HCT116 (cell line): ENCODE results near the gene SPACA6. TPM values are rescaled to one million over a fixed set of nuclear protein-coding genes. Genes with fewer than 3 reads are reported as not detected.

Source experiments
- ATAC-seq: fragments of 200-7000 bp; cut with Tn5 transposase; 2 replicates; pipeline ENCODE4 v1.9.1; 2020; ENCODE audit warnings: mild to moderate bottlenecking, moderate library complexity
- BruUV-seq: library from RNA; stranded (reverse); fragments of 400-500 nt; replicated peaks from 2 replicates; lab custom pipeline; 2021; lab: Mats Ljungman, UMichigan
- CTCF ChIA-PET: fragments of 300-600 bp; sonication (Branson Sonifier 250); formaldehyde crosslinking; loops from one replicate; lab custom pipeline; 2021; ENCODE audit warnings: antibody characterized with exemption; lab: Charles Lee
- POLR2A ChIA-PET: fragments of 300-600, 350-600 bp; sonication (Branson Sonifier 250); formaldehyde crosslinking; loops from one replicate; lab custom pipeline; 2021; ENCODE audit warnings: antibody characterized with exemption; lab: Charles Lee
- RAD21 ChIA-PET, 2 experiments: fragments of 300-600 bp; sonication (Branson Sonifier 250); formaldehyde crosslinking; loops; one replicate each; lab custom pipeline; 2023; ENCODE audit warnings: low total read pairs in 2 of 2; ENCODE audit not compliant: uncharacterized antibody in 2 of 2, unreplicated experiment in 2 of 2, low non-redundant PET in 1 of 2; lab: Charles Lee
- DNase-seq: peaks from one replicate; pipeline ENCODE4 v3.0.0-alpha.2; 2010; ENCODE audit warnings: low read depth, low spot score
- H2AFZ ChIP-seq: fragments of 200-600 bp; shearing (Covaris generic), sonication (generic); 2 replicates; pipeline ENCODE4 v1.6.1; 2017; ENCODE audit warnings: low read depth, mixed run types, mixed read lengths, antibody characterized with exemption, low read length; ENCODE audit not compliant: poor library complexity, severe bottlenecking
- H3K27ac ChIP-seq: 2 replicates; pipeline ENCODE4 v1.5.1; 2012; ENCODE audit warnings: low read depth, low read length
- H3K27me3 ChIP-seq: fragments of 200-600 bp; sonication (generic); 2 replicates; pipeline ENCODE4 v1.6.1; 2016; ENCODE audit warnings: mixed run types, low read length, mixed read lengths; ENCODE audit not compliant: insufficient read depth
- H3K36me3 ChIP-seq, 2 experiments: fragments of 200-500 bp in 1 of 2; fragments of 200-600 bp in 1 of 2; sonication (Bioruptor generic) in 1 of 2; sonication (generic) in 1 of 2; 2 replicates each; pipeline versions ENCODE4 v1.5.1 to v1.6.1; 2014 to 2016; ENCODE audit warnings: low read length in 2 of 2, inconsistent platforms in 1 of 2, mixed read lengths in 1 of 2, mixed run types in 1 of 2; ENCODE audit not compliant: insufficient read depth in 2 of 2, control insufficient read depth in 1 of 2
- H3K4me1 ChIP-seq, 2 experiments: fragments of 200-600 bp in 1 of 2; sonication (generic) in 1 of 2; 2 replicates each; pipeline versions ENCODE4 v1.5.1 to v1.6.1; 2012 to 2017; ENCODE audit warnings: low read length in 2 of 2, inconsistent platforms in 1 of 2, mild to moderate bottlenecking in 1 of 2, mixed read lengths in 1 of 2, mixed run types in 1 of 2, moderate library complexity in 1 of 2; ENCODE audit not compliant: insufficient read depth in 2 of 2, control insufficient read depth in 1 of 2
- H3K4me2 ChIP-seq: fragments of 200-600 bp; sonication (generic); 2 replicates; pipeline ENCODE4 v1.6.1; 2017; ENCODE audit warnings: mixed run types, low read length, mixed read lengths
- H3K4me3 ChIP-seq, 2 experiments: fragments of 200-600 bp in 1 of 2; sonication (generic) in 1 of 2; replicated peaks in 1 of 2; 2 replicates each; pipeline ENCODE4 v1.5.1; 2011 to 2016; ENCODE audit warnings: low read length in 2 of 2, control low read depth in 1 of 2, low read depth in 1 of 2, mild to moderate bottlenecking in 1 of 2, mixed read lengths in 1 of 2, mixed run types in 1 of 2
- H3K79me2 ChIP-seq: fragments of 200-600 bp; sonication (generic); 2 replicates; pipeline ENCODE4 v1.6.1; 2017; ENCODE audit warnings: mild to moderate bottlenecking, mixed run types, low read length, moderate library complexity, mixed read lengths; ENCODE audit not compliant: insufficient read depth
- H3K9ac ChIP-seq: fragments of 200-600 bp; sonication (generic); 2 replicates; pipeline ENCODE4 v1.6.1; 2016; ENCODE audit warnings: low read length, mixed read lengths
- H3K9me2 ChIP-seq: fragments of 200-600 bp; sonication (generic), shearing (Covaris generic); 2 replicates; pipeline ENCODE4 v1.6.1; 2017; ENCODE audit warnings: mixed run types, mild to moderate bottlenecking, moderate library complexity; ENCODE audit not compliant: insufficient read depth
- H3K9me3 ChIP-seq, 2 experiments: fragments of 200-500 bp in 1 of 2; fragments of 200-600 bp in 1 of 2; sonication (Bioruptor generic) in 1 of 2; sonication (generic) in 1 of 2; 2 replicates each; pipeline ENCODE4 v1.6.1; 2014 to 2017; ENCODE audit warnings: low read length in 2 of 2, mixed read lengths in 2 of 2, inconsistent platforms in 1 of 2, low read depth in 1 of 2, mild to moderate bottlenecking in 1 of 2, mixed run types in 1 of 2, moderate library complexity in 1 of 2; ENCODE audit not compliant: control insufficient read depth in 1 of 2, insufficient read depth in 1 of 2
- H4K20me1 ChIP-seq: fragments of 200-600 bp; sonication (generic), shearing (Covaris generic); 2 replicates; pipeline ENCODE4 v1.6.1; 2017; ENCODE audit warnings: mixed run types, mild to moderate bottlenecking, moderate library complexity; ENCODE audit not compliant: insufficient read depth
- EGR1 ChIP-seq: IDR thresholded peaks from 2 replicates; pipeline ENCODE4 v1.6.1; 2012; ENCODE audit warnings: low read depth
- EZH2 ChIP-seq: fragments of 200-600 bp; sonication (generic); IDR thresholded peaks from 2 replicates; pipeline ENCODE4 v1.6.1; 2017; ENCODE audit warnings: antibody characterized with exemption, mixed run types
- MAX ChIP-seq: IDR thresholded peaks from 2 replicates; pipeline ENCODE4 v1.6.1; 2012
- POLR2AphosphoS5 ChIP-seq: IDR thresholded peaks from 2 replicates; pipeline ENCODE4 v1.6.1; 2011; ENCODE audit warnings: mild to moderate bottlenecking, low read depth, low read length, moderate library complexity
- RAD21 ChIP-seq: IDR thresholded peaks from 2 replicates; pipeline ENCODE4 v1.6.1; 2012; ENCODE audit warnings: low read depth, mild to moderate bottlenecking
- SRF ChIP-seq: IDR thresholded peaks from 2 replicates; pipeline ENCODE4 v1.6.1; 2012; ENCODE audit warnings: low read depth
- ZBTB33 ChIP-seq: IDR thresholded peaks from 2 replicates; pipeline ENCODE4 v1.6.1; 2011; ENCODE audit warnings: mild to moderate bottlenecking, low read length, moderate library complexity; ENCODE audit not compliant: insufficient replicate concordance; ENCODE audit errors: extremely low read depth
- ZFX ChIP-seq: fragments of 450-650 bp; IDR thresholded peaks from 2 replicates; pipeline ENCODE4 v1.6.1; 2017
- intact Hi-C: fragments of 100-400 bp; cut with micrococcal nuclease; formaldehyde crosslinking; loops from 2 replicates; pipeline ENCODE4 v1.10.0; 2022
- total RNA-seq: library from RNA; stranded (reverse); gene quantifications from one replicate; pipeline ENCODE4 v1.2.1, GENCODE V29; 2021; ENCODE audit not compliant: unreplicated experiment
- TF ChIP-seq, protein P1 (sequence below), 3 experiments: fragments of 200-600 bp in 1 of 3; sonication (generic) in 1 of 3; IDR thresholded peaks in 2 of 3; conservative IDR thresholded peaks in 1 of 3; 2 replicates each; pipeline ENCODE4 v1.5.1; 2012 to 2017; ENCODE audit warnings: low read depth in 2 of 3, low read length in 2 of 3, antibody characterized with exemption in 1 of 3, borderline replicate concordance in 1 of 3, control low read depth in 1 of 3, mild to moderate bottlenecking in 1 of 3, mixed read lengths in 1 of 3, mixed run types in 1 of 3, moderate library complexity in 1 of 3; ENCODE audit not compliant: insufficient read depth in 1 of 3

SPACA6 gene
- total RNA-seq, 1 experiment from 2014 or later = 13.9 TPM

- ChIA-PET POLR2A (no interaction called here), CTCF (interaction anchor here (1.1 to 1.5 kb wide), 2 partner anchors 10 to 14 kb away, joined by 3 read pairs; no protein-coding TSS in a partner anchor), RAD21 (no interaction called here)
- Histone ChIP-seq H3K4me1 (no peaks in the 10 kb centered on the region), H3K27me3 (peaks cover 43% of the 10 kb centered on the region; the same call in 1 of the 2 replicates), H3K27ac (no peak overlapping the region), H3K9me2 (no peaks in the 10 kb centered on the region), H3K9ac (no peak overlapping the region), H3K36me3 (no peaks in the 10 kb centered on the region), H4K20me1 (no peaks in the 10 kb centered on the region), H3K4me3 (no peak overlapping the region), H3K79me2 (no peaks in the 10 kb centered on the region), H2AFZ (no peak overlapping the region), H3K4me2 (no peak overlapping the region), H3K9me3 (no peaks in the 10 kb centered on the region)
- DNase-seq = no peak
- ATAC-seq = no peak
- no TSS peak for BruUV-seq
- intact Hi-C loops = no loop called here
- TF ChIP-seq SRF = no peak
- no peak for TF ChIP-seq EZH2
- no peak for TF ChIP-seq EGR1
- TF ChIP-seq RAD21 = no peak
- no peak for TF ChIP-seq ZBTB33
- no peak for TF ChIP-seq POLR2AphosphoS5
- no peak for TF ChIP-seq ZFX
- TF ChIP-seq, protein P1, sequence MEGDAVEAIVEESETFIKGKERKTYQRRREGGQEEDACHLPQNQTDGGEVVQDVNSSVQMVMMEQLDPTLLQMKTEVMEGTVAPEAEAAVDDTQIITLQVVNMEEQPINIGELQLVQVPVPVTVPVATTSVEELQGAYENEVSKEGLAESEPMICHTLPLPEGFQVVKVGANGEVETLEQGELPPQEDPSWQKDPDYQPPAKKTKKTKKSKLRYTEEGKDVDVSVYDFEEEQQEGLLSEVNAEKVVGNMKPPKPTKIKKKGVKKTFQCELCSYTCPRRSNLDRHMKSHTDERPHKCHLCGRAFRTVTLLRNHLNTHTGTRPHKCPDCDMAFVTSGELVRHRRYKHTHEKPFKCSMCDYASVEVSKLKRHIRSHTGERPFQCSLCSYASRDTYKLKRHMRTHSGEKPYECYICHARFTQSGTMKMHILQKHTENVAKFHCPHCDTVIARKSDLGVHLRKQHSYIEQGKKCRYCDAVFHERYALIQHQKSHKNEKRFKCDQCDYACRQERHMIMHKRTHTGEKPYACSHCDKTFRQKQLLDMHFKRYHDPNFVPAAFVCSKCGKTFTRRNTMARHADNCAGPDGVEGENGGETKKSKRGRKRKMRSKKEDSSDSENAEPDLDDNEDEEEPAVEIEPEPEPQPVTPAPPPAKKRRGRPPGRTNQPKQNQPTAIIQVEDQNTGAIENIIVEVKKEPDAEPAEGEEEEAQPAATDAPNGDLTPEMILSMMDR (IDR thresholded peaks at IDR 0.05 in 2 of 3, conservative IDR thresholded peaks at IDR 0.05 in 1 of 3; ENCODE audit: borderline replicate concordance in 1 of 3, insufficient read depth in 1 of 3, low read depth in 2 of 3, low read length in 2 of 3) = no peak
- TF ChIP-seq MAX = no peak
These were observed 45.8 kb upstream of the SPACA6 start for GRCh38 chr19:51647318-51647717.
